ENCODE measurements around the gene SRRM2.

GRCh38 chr16:2819179-2819938, 66.9 kb downstream of the SRRM2 start:
- no peak for TF ChIP-seq CTCF (IDR thresholded peaks at IDR 0.05)
- TF ChIP-seq ZFX (IDR thresholded peaks at IDR 0.05; ENCODE audit: borderline replicate concordance) = no peak
